Prostate gland (tissue), 2 donors: Measurements from ENCODE around the gene CNIH4.

ENCODE experiments used
- POLR2A ChIP-seq: fragments of 450-650 bp; IDR thresholded peaks from one replicate; pipeline ENCODE4 v1.6.1; 2016; ENCODE audit warnings: antibody characterized with exemption, mild to moderate bottlenecking
- POLR2AphosphoS5 ChIP-seq: sonication (generic); formaldehyde crosslinking; IDR thresholded peaks from one replicate; pipeline ENCODE4 v1.6.1; 2017; ENCODE audit warnings: antibody characterized with exemption
- TF ChIP-seq, protein P1 (sequence below), 4 experiments: fragments of 200-600 bp in 2 of 4; fragments of 450-650 bp in 2 of 4; sonication (generic) in 2 of 4; IDR thresholded peaks; 1 replicate in 3 of 4; 2 replicates in 1 of 4; pipeline ENCODE4 v1.5.1; 2016 to 2019; ENCODE audit warnings: antibody characterized with exemption in 4 of 4, mild to moderate bottlenecking in 2 of 4, moderate library complexity in 2 of 4

DNA sequence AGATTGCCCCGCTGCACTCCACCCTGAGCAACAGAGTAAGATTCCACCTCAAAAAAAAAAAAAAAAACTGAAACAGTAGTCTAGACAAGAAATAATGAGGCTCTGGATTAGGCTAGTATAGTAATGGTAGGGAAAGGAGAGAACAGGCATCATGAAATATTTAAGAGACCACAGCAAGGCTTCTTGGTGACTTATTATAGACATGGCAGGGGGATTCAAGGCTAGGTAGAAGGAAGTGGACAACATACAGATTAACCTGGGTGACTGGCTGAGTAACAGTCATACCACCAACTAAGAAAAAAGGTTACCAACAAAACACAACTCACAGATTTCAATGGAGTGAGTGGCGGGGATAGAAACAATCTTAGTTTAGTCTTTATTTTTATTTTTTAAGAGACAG is 35.0 kb upstream of the CNIH4 start:
- TF ChIP-seq, protein P1, sequence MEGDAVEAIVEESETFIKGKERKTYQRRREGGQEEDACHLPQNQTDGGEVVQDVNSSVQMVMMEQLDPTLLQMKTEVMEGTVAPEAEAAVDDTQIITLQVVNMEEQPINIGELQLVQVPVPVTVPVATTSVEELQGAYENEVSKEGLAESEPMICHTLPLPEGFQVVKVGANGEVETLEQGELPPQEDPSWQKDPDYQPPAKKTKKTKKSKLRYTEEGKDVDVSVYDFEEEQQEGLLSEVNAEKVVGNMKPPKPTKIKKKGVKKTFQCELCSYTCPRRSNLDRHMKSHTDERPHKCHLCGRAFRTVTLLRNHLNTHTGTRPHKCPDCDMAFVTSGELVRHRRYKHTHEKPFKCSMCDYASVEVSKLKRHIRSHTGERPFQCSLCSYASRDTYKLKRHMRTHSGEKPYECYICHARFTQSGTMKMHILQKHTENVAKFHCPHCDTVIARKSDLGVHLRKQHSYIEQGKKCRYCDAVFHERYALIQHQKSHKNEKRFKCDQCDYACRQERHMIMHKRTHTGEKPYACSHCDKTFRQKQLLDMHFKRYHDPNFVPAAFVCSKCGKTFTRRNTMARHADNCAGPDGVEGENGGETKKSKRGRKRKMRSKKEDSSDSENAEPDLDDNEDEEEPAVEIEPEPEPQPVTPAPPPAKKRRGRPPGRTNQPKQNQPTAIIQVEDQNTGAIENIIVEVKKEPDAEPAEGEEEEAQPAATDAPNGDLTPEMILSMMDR (IDR thresholded peaks at IDR 0.05) = no peak
- TF ChIP-seq POLR2AphosphoS5 (no peak), POLR2A (no peak)
